NT2/D1 (cell line): Measurements from ENCODE around the gene BCAT1.
"Not testable (repeated sequence)": the region's sequence is repeated elsewhere in the genome, so short reads cannot be mapped to it uniquely, and the experiment has no call there.

Experiments
- DNase-seq: peaks from one replicate; pipeline ENCODE4 v3.0.0-alpha.2; 2011; ENCODE audit warnings: low read depth, low spot score
- H3K27me3 ChIP-seq: 2 replicates; pipeline ENCODE4 v1.6.0; 2011; ENCODE audit warnings: mild to moderate bottlenecking; ENCODE audit not compliant: insufficient read length, insufficient read depth
- H3K36me3 ChIP-seq: 2 replicates; pipeline ENCODE4 v1.6.1; 2011; ENCODE audit warnings: mild to moderate bottlenecking, low read length, mixed read lengths; ENCODE audit not compliant: insufficient read depth, insufficient read length
- H3K4me1 ChIP-seq: 2 replicates; pipeline ENCODE4 v1.5.1; 2011; ENCODE audit not compliant: insufficient read depth, insufficient read length
- H3K4me3 ChIP-seq: 2 replicates; pipeline ENCODE4 v1.5.1; 2011; ENCODE audit warnings: low read depth; ENCODE audit not compliant: insufficient read length
- H3K9ac ChIP-seq: 2 replicates; pipeline ENCODE4 v1.6.0; 2011; ENCODE audit warnings: low read depth; ENCODE audit not compliant: insufficient read length
- H3K9me3 ChIP-seq: 2 replicates; pipeline ENCODE4 v1.5.1; 2011; ENCODE audit warnings: mild to moderate bottlenecking, low read length; ENCODE audit not compliant: insufficient read depth
- SUZ12 ChIP-seq: IDR thresholded peaks from 2 replicates; pipeline ENCODE4 v1.6.1; 2011; ENCODE audit not compliant: insufficient read length, insufficient read depth; ENCODE audit errors: extremely low read depth
- YY1 ChIP-seq: IDR thresholded peaks from 2 replicates; pipeline ENCODE4 v1.6.1; 2011; ENCODE audit not compliant: insufficient read length, insufficient read depth
- ZNF274 ChIP-seq: IDR thresholded peaks from 2 replicates; pipeline ENCODE4 v1.6.1; 2011; ENCODE audit warnings: mild to moderate bottlenecking, low read depth, low read length

The BCAT1 gene

GRCh38 chr12:24975425-24975824, 26.5 kb upstream of the BCAT1 start:
- Histone ChIP-seq H3K4me3 (no peak overlapping the region), H3K27me3 (no peaks in the 10 kb centered on the region), H3K4me1 (no peaks in the 10 kb centered on the region), H3K9ac (no peak overlapping the region), H3K36me3 (no peaks in the 10 kb centered on the region), H3K9me3 (peaks cover 10% of the 10 kb centered on the region)
- no peak for DNase-seq
- TF ChIP-seq YY1 (no peak), SUZ12 (no peak), ZNF274 (no peak)

GRCh38 chr12:24974216-24974615, 25.3 kb upstream of the BCAT1 start:
- no peaks in the 10 kb centered on the region for H3K4me1 ChIP-seq
- H3K4me3 ChIP-seq = no peak overlapping the region
- H3K27me3 ChIP-seq = no peaks in the 10 kb centered on the region
- no peaks in the 10 kb centered on the region for H3K36me3 ChIP-seq
- H3K9ac ChIP-seq = no peak overlapping the region
- TF ChIP-seq YY1 (no peak), ZNF274 (no peak), SUZ12 (no peak)
- no peak for DNase-seq
- peaks cover 22% of the 10 kb centered on the region for H3K9me3 ChIP-seq

GRCh38 chr12:24972078-24972477, 23.2 kb upstream of the BCAT1 start:
- Histone ChIP-seq H3K27me3 (no peaks in the 10 kb centered on the region), H3K9me3 (peaks cover 22% of the 10 kb centered on the region), H3K4me3 (no peak overlapping the region), H3K36me3 (no peaks in the 10 kb centered on the region), H3K9ac (no peak overlapping the region), H3K4me1 (no peaks in the 10 kb centered on the region)
- no peak for TF ChIP-seq SUZ12
- no peak for TF ChIP-seq ZNF274
- TF ChIP-seq YY1 = no peak
- DNase-seq = no peak

GRCh38 chr12:24970177-24970576, 21.3 kb upstream of the BCAT1 start:
- no peak overlapping the region for H3K9ac ChIP-seq
- H3K27me3 ChIP-seq = no peaks in the 10 kb centered on the region
- no peak overlapping the region for H3K4me3 ChIP-seq
- no peak for TF ChIP-seq ZNF274
- TF ChIP-seq YY1 = no peak
- no peaks in the 10 kb centered on the region for H3K36me3 ChIP-seq
- H3K4me1 ChIP-seq = no peaks in the 10 kb centered on the region
- no peak for DNase-seq
- peaks cover 22% of the 10 kb centered on the region for H3K9me3 ChIP-seq

GRCh38 chr12:24966951-24967564, 18.2 kb upstream of the BCAT1 start:
- no peaks in the 10 kb centered on the region for H3K36me3 ChIP-seq
- H3K27me3 ChIP-seq = no peaks in the 10 kb centered on the region
- no peaks in the 10 kb centered on the region for H3K4me1 ChIP-seq
- no peak for TF ChIP-seq SUZ12
- no peak for TF ChIP-seq ZNF274
- TF ChIP-seq YY1 = no peak
- H3K9ac ChIP-seq = no peak overlapping the region
- peaks cover 35% of the 10 kb centered on the region for H3K9me3 ChIP-seq
- no peak overlapping the region for H3K4me3 ChIP-seq
- DNase-seq = no peak

- peaks cover 2% of the 10 kb centered on the region for H3K4me1 ChIP-seq
- no peak overlapping the region for H3K4me3 ChIP-seq
- H3K9ac ChIP-seq = no peak overlapping the region
- no peak for DNase-seq
- no peak for TF ChIP-seq SUZ12
- no peak for TF ChIP-seq ZNF274
- no peak for TF ChIP-seq YY1
- H3K36me3 ChIP-seq = no peaks in the 10 kb centered on the region
- H3K27me3 ChIP-seq = no peaks in the 10 kb centered on the region
- H3K9me3 ChIP-seq = peaks cover 15% of the 10 kb centered on the region
Measured at GRCh38 chr12:24964342-24964741, 15.4 kb upstream of the BCAT1 start.

- TF ChIP-seq YY1 (no peak), SUZ12 (no peak), ZNF274 (no peak)
- no peak overlapping the region for H3K9ac ChIP-seq
- H3K36me3 ChIP-seq = no peaks in the 10 kb centered on the region
- no peak overlapping the region for H3K4me3 ChIP-seq
- no peaks in the 10 kb centered on the region for H3K27me3 ChIP-seq
- DNase-seq = peak; percentile 89
- H3K4me1 ChIP-seq = peaks cover 2% of the 10 kb centered on the region
- H3K9me3 ChIP-seq = peaks cover 13% of the 10 kb centered on the region
Measured at GRCh38 chr12:24960222-24960855, 11.4 kb upstream of the BCAT1 start.

- H3K27me3 ChIP-seq, H3K36me3 ChIP-seq, H3K9me3 ChIP-seq, H3K9ac ChIP-seq, DNase-seq, H3K4me3 ChIP-seq, H3K4me1 ChIP-seq: not testable (repeated sequence)
Measured at GRCh38 chr12:24956351-24956750, 7.5 kb upstream of the BCAT1 start.
